Panc1 (cell line): ENCODE results near the gene KCNK10. TPM values are rescaled to one million over a fixed set of nuclear protein-coding genes. Genes with fewer than 3 reads are reported as not detected.

Experiments
- ATAC-seq: fragments of 200-7000 bp; cut with Tn5 transposase; 2 replicates; pipeline ENCODE4 v1.9.1; 2020; ENCODE audit warnings: mild to moderate bottlenecking, moderate library complexity
- BruUV-seq: library from RNA; stranded (reverse); fragments of 400-500 nt; replicated peaks from 2 replicates; lab custom pipeline; 2021; lab: Mats Ljungman, UMichigan
- CTCF ChIA-PET: fragments of 300-600 bp; sonication (Branson Sonifier 250); formaldehyde crosslinking; loops from one replicate; lab custom pipeline; 2022; ENCODE audit warnings: antibody characterized with exemption; lab: Charles Lee
- POLR2A ChIA-PET: fragments of 300-600 bp; sonication (Branson Sonifier 250); formaldehyde crosslinking; loops from one replicate; lab custom pipeline; 2022; ENCODE audit warnings: antibody characterized with exemption; lab: Charles Lee
- DNase-seq: peaks from one replicate; pipeline ENCODE4 v3.0.0-alpha.2; 2010; ENCODE audit warnings: low read depth, low spot score
- H3K27ac ChIP-seq: 2 replicates; pipeline ENCODE4 v1.5.1; 2011; ENCODE audit warnings: mild to moderate bottlenecking, low read length, inconsistent platforms
- H3K27me3 ChIP-seq: fragments of 200-500 bp; sonication (Bioruptor generic); 2 replicates; pipeline ENCODE4 v1.6.0; 2014; ENCODE audit warnings: low read length, inconsistent platforms; ENCODE audit not compliant: control insufficient read depth, insufficient read depth
- H3K36me3 ChIP-seq: fragments of 200-500 bp; sonication (Bioruptor generic); 2 replicates; pipeline ENCODE4 v1.5.1; 2014; ENCODE audit warnings: inconsistent platforms, mild to moderate bottlenecking, low read length, moderate library complexity; ENCODE audit not compliant: control insufficient read depth, insufficient read depth
- H3K4me1 ChIP-seq: 2 replicates; pipeline ENCODE4 v1.5.1; 2011; ENCODE audit warnings: inconsistent platforms, mild to moderate bottlenecking, low read length, moderate library complexity; ENCODE audit not compliant: control insufficient read depth, insufficient read depth
- H3K4me3 ChIP-seq, 2 experiments: 2 replicates each; pipeline ENCODE4 v1.5.1; 2011 to 2012; ENCODE audit warnings: low read depth in 2 of 2, low read length in 2 of 2, mild to moderate bottlenecking in 2 of 2, inconsistent platforms in 1 of 2, moderate library complexity in 1 of 2
- H3K9me3 ChIP-seq: fragments of 200-500 bp; sonication (Bioruptor generic); 2 replicates; pipeline ENCODE4 v1.5.1; 2014; ENCODE audit warnings: low read depth, mild to moderate bottlenecking, inconsistent platforms, low read length, moderate library complexity; ENCODE audit not compliant: control insufficient read depth, insufficient read depth
- POLR2AphosphoS5 ChIP-seq: IDR thresholded peaks from 2 replicates; pipeline ENCODE4 v1.6.1; 2012; ENCODE audit warnings: mild to moderate bottlenecking, low read depth, low read length, moderate library complexity
- SIN3A ChIP-seq: IDR thresholded peaks from 2 replicates; pipeline ENCODE4 v1.6.1; 2012; ENCODE audit warnings: low read depth, mild to moderate bottlenecking, low read length, moderate library complexity, borderline replicate concordance; ENCODE audit not compliant: insufficient read depth
- TCF7L2 ChIP-seq: IDR thresholded peaks from 2 replicates; pipeline ENCODE4 v1.6.1; 2011; ENCODE audit warnings: mild to moderate bottlenecking, low read depth, low read length, inconsistent platforms
- in situ Hi-C: cut with HindIII; loops from 2 replicates; pipeline ENCODE4 v1.10.0; 2016; ENCODE audit warnings: low sequenced_read_pairs, low pct_unique_long_range_greater_than_20kb
- intact Hi-C: fragments of 100-400 bp; cut with micrococcal nuclease; formaldehyde crosslinking; loops from one replicate; pipeline ENCODE4 v1.10.0; 2022; ENCODE audit not compliant: unreplicated experiment
- total RNA-seq: library from RNA; stranded (reverse); gene quantifications from one replicate; pipeline ENCODE4 v1.2.1, GENCODE V29; 2021; ENCODE audit not compliant: unreplicated experiment
- TF ChIP-seq, protein P1 (sequence below), 2 experiments: IDR thresholded peaks; 2 replicates each; pipeline ENCODE4 v1.6.1; 2011 to 2012; ENCODE audit warnings: low read depth in 2 of 2, control low read depth in 1 of 2, low read length in 1 of 2, mild to moderate bottlenecking in 1 of 2, moderate library complexity in 1 of 2; ENCODE audit not compliant: insufficient read depth in 1 of 2
- TF ChIP-seq, protein P2 (sequence below): fragments of 450-650 bp; IDR thresholded peaks from 2 replicates; pipeline ENCODE4 v1.5.1; 2017; ENCODE audit warnings: mild to moderate bottlenecking

Gene KCNK10
- total RNA-seq, 1 experiment from 2014 or later = 0.28 TPM

DNA sequence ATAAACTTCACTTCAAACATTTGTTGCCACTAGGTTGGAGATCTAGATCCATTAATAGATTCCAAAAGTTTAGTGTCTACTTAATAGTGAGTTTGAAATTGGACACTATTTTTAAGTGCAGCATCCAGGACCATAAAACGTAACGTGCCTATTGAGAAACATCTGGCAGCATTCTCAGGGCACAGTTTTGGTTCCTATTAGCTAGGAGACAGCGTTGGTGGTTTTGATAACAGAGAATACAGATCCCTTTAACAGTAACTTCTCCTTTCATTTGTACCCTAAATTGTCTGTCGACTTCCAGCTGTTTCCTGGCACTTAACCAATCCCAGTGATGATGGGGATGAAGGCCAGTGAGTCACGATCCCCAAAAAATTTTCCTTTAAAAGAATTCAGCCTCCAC, 25.8 kb downstream of the KCNK10 start:
- DNase-seq (no peak), ATAC-seq (no peak)
- Histone ChIP-seq H3K36me3 (no peaks in the 10 kb centered on the region), H3K4me1 (no peaks in the 10 kb centered on the region), H3K27me3 (peaks cover 2% of the 10 kb centered on the region; the same call in 1 of the 2 replicates), H3K27ac (no peak overlapping the region), H3K4me3 (no peak overlapping the region), H3K9me3 (no peaks in the 10 kb centered on the region)
- no peak for TF ChIP-seq POLR2AphosphoS5
- TF ChIP-seq, protein P1, sequence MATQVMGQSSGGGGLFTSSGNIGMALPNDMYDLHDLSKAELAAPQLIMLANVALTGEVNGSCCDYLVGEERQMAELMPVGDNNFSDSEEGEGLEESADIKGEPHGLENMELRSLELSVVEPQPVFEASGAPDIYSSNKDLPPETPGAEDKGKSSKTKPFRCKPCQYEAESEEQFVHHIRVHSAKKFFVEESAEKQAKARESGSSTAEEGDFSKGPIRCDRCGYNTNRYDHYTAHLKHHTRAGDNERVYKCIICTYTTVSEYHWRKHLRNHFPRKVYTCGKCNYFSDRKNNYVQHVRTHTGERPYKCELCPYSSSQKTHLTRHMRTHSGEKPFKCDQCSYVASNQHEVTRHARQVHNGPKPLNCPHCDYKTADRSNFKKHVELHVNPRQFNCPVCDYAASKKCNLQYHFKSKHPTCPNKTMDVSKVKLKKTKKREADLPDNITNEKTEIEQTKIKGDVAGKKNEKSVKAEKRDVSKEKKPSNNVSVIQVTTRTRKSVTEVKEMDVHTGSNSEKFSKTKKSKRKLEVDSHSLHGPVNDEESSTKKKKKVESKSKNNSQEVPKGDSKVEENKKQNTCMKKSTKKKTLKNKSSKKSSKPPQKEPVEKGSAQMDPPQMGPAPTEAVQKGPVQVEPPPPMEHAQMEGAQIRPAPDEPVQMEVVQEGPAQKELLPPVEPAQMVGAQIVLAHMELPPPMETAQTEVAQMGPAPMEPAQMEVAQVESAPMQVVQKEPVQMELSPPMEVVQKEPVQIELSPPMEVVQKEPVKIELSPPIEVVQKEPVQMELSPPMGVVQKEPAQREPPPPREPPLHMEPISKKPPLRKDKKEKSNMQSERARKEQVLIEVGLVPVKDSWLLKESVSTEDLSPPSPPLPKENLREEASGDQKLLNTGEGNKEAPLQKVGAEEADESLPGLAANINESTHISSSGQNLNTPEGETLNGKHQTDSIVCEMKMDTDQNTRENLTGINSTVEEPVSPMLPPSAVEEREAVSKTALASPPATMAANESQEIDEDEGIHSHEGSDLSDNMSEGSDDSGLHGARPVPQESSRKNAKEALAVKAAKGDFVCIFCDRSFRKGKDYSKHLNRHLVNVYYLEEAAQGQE (IDR thresholded peaks at IDR 0.05; ENCODE audit: insufficient read depth in 1 of 2, low read depth in 2 of 2, low read length in 1 of 2) = no peak
- TF ChIP-seq, protein P2, sequence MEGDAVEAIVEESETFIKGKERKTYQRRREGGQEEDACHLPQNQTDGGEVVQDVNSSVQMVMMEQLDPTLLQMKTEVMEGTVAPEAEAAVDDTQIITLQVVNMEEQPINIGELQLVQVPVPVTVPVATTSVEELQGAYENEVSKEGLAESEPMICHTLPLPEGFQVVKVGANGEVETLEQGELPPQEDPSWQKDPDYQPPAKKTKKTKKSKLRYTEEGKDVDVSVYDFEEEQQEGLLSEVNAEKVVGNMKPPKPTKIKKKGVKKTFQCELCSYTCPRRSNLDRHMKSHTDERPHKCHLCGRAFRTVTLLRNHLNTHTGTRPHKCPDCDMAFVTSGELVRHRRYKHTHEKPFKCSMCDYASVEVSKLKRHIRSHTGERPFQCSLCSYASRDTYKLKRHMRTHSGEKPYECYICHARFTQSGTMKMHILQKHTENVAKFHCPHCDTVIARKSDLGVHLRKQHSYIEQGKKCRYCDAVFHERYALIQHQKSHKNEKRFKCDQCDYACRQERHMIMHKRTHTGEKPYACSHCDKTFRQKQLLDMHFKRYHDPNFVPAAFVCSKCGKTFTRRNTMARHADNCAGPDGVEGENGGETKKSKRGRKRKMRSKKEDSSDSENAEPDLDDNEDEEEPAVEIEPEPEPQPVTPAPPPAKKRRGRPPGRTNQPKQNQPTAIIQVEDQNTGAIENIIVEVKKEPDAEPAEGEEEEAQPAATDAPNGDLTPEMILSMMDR = no peak
- TF ChIP-seq TCF7L2 = no peak
- TF ChIP-seq SIN3A = no peak
- ChIA-PET CTCF (no interaction called here), POLR2A (no interaction called here)
- in situ Hi-C loops (no loop called here), intact Hi-C loops (no loop called here)
- BruUV-seq = no TSS peak

DNA sequence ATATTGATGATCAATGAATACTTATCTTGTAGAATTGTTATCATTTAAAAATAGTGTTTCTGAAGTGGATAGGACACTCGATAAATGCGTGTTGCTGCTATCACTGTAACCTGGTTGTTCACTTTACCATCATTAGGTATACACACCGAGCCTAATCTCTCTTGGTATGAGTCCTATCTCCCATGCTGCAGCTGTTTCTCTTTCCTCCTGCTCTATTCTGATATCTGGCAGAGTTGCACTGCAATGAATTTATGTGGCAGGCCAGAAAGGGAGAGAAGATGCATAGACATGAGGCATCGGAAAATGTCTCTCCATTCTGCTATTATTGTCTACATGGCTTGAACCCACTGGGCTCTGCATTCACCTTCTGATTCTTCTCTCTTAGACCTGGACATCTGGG, 26.7 kb downstream of the KCNK10 start:
- CTCF ChIA-PET = no interaction called here
- Histone ChIP-seq H3K36me3 (no peaks in the 10 kb centered on the region), H3K4me3 (no peak overlapping the region), H3K27ac (no peak overlapping the region), H3K27me3 (peaks cover 2% of the 10 kb centered on the region; the same call in 1 of the 2 replicates), H3K4me1 (no peaks in the 10 kb centered on the region), H3K9me3 (no peaks in the 10 kb centered on the region)
- in situ Hi-C loops = no loop called here
- BruUV-seq = no TSS peak
- intact Hi-C loops = no loop called here
- TF ChIP-seq TCF7L2 = no peak
- POLR2A ChIA-PET = no interaction called here
- DNase-seq = no peak
- no peak for ATAC-seq

DNA sequence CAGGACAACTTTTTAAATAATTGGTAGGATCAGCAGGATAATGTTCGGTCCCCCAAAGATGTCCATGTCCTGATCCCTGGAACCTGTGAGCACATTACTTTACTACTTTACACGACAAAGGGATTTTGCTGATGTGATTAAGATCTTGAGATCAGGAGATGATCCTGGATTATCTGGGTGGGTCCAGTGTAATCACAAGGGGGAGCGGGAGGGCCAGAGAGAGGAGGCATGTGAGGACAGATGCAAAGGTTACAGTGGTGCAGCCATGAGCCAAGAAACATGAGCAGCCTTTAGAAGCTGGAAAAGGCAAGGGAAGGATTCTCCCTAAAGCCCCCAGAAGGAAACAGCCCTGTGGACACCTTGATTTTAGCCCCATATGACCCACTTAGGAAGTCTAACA, 33.1 kb downstream of the KCNK10 start:
- in situ Hi-C loops = no loop called here
- no peak overlapping the region for H3K4me3 ChIP-seq
- no TSS peak for BruUV-seq
- no peak overlapping the region for H3K27ac ChIP-seq
- ChIA-PET POLR2A (no interaction called here), CTCF (no interaction called here)
- no peak for ATAC-seq
- no peaks in the 10 kb centered on the region for H3K9me3 ChIP-seq
- H3K36me3 ChIP-seq = no peaks in the 10 kb centered on the region
- H3K4me1 ChIP-seq = no peaks in the 10 kb centered on the region
- no peak for DNase-seq
- intact Hi-C loops = no loop called here
- TF ChIP-seq TCF7L2 (no peak), SIN3A (no peak), POLR2AphosphoS5 (no peak)
- TF ChIP-seq, protein P2 = no peak
- TF ChIP-seq, protein P1 (IDR thresholded peaks at IDR 0.05; ENCODE audit: insufficient read depth in 1 of 2, low read depth in 2 of 2, low read length in 1 of 2) = no peak
- H3K27me3 ChIP-seq = no peaks in the 10 kb centered on the region
